K562 (cell line): ENCODE data around the gene ARHGEF25. TPM values are rescaled to one million over a fixed set of nuclear protein-coding genes. Genes with fewer than 3 reads are reported as not detected.

Experiments
- ATAC-seq: fragments of 200-7000 bp; cut with Tn5 transposase; 3 replicates; pipeline ENCODE4 v1.9.1; 2020; ENCODE audit warnings: moderate library complexity
- BruUV-seq: library from RNA; stranded (reverse); fragments of 400-500 nt; replicated peaks from 2 replicates; lab custom pipeline; 2021; lab: Mats Ljungman, UMichigan
- CTCF ChIA-PET: fragments of 300-600 bp; formaldehyde crosslinking; extraction: SDS; loops from one replicate; lab custom pipeline; 2021; ENCODE audit warnings: low intra/inter-chr PET ratio; lab: Yijun Ruan, JAX
- POLR2A ChIA-PET: fragments of 300-600, 350-650 bp; sonication (Branson Sonifier 250); formaldehyde crosslinking; extraction: SDS; loops from one replicate; lab custom pipeline; 2021; ENCODE audit warnings: antibody characterized with exemption, inconsistent platforms; lab: Yijun Ruan, JAX
- DNase-seq, 4 experiments: peaks; one replicate each; pipeline versions ENCODE4 v3.0.0 to v3.0.0-alpha.2; 2011 to 2018; ENCODE audit warnings: low spot score in 3 of 4, mixed read lengths in 3 of 4; ENCODE audit errors: extremely low read depth in 1 of 4
- FAIRE-seq: peaks from 2 replicates; lab custom pipeline; 2011; peaks lifted over from hg19 to GRCh38; lab: Jason Lieb, UNC
- H2AFZ ChIP-seq: 2 replicates; pipeline ENCODE4 v1.6.0; 2011; ENCODE audit warnings: low read depth, low read length, control low read depth, inconsistent platforms
- H3K27ac ChIP-seq: fragments of 200-600 bp; 3 replicates; pipeline ENCODE4 v1.8.0; 2011; ENCODE audit warnings: low read depth, mild to moderate bottlenecking, control low read depth, inconsistent platforms, low read length, moderate library complexity, mixed read lengths; ENCODE audit errors: extremely low read depth
- H3K27me3 ChIP-seq, 2 experiments: fragments of 300-600 bp in 1 of 2; 2 replicates in 1 of 2; 3 replicates in 1 of 2; pipeline versions ENCODE4 v1.6.0 to v1.8.0; 2011; ENCODE audit warnings: inconsistent platforms in 2 of 2, low read length in 2 of 2, mild to moderate bottlenecking in 1 of 2, mixed read lengths in 1 of 2, moderate library complexity in 1 of 2; ENCODE audit not compliant: control insufficient read depth in 2 of 2, insufficient read depth in 2 of 2
- H3K36me3 ChIP-seq: fragments of 300-600 bp; 3 replicates; pipeline ENCODE4 v1.8.0; 2011; ENCODE audit warnings: mild to moderate bottlenecking, low read length, inconsistent platforms; ENCODE audit not compliant: control insufficient read depth, insufficient read depth
- H3K4me1 ChIP-seq, 2 experiments: fragments of 200-600 bp in 1 of 2; replicated peaks in 1 of 2; 2 replicates in 1 of 2; 3 replicates in 1 of 2; pipeline versions ENCODE4 v1.5.1 to v1.8.0; 2011; ENCODE audit warnings: inconsistent platforms in 2 of 2, low read length in 2 of 2, mild to moderate bottlenecking in 1 of 2, mixed read lengths in 1 of 2, moderate library complexity in 1 of 2; ENCODE audit not compliant: control insufficient read depth in 2 of 2, insufficient read depth in 2 of 2
- H3K4me2 ChIP-seq: 2 replicates; pipeline ENCODE4 v1.6.1; 2011; ENCODE audit warnings: low read length, control low read depth, inconsistent platforms, mixed read lengths; ENCODE audit not compliant: insufficient read depth
- H3K4me3 ChIP-seq: fragments of 200-600 bp; sonication (generic), shearing (Covaris generic); 2 replicates; pipeline ENCODE4 v1.5.1; 2016; ENCODE audit warnings: control low read depth, inconsistent platforms
- H3K79me2 ChIP-seq: fragments of 200-600 bp; 3 replicates; pipeline ENCODE4 v1.8.0; 2011; ENCODE audit warnings: low read length, inconsistent platforms; ENCODE audit not compliant: control insufficient read depth, insufficient read depth
- H3K9ac ChIP-seq, 2 experiments: 2 replicates each; pipeline versions ENCODE4 v1.6.0 to v1.6.1; 2011; ENCODE audit warnings: low read depth in 2 of 2, low read length in 2 of 2, control low read depth in 1 of 2, inconsistent platforms in 1 of 2, mild to moderate bottlenecking in 1 of 2, mixed read lengths in 1 of 2; ENCODE audit not compliant: insufficient read depth in 1 of 2
- H3K9me1 ChIP-seq: one replicate; pipeline ENCODE4 v1.6.0; 2011; ENCODE audit warnings: inconsistent platforms, mild to moderate bottlenecking, low read length, moderate library complexity; ENCODE audit not compliant: control insufficient read depth, insufficient read depth
- H3K9me3 ChIP-seq: replicated peaks from 2 replicates; pipeline ENCODE4 v1.5.1; 2011; ENCODE audit warnings: low read depth, low read length, inconsistent platforms; ENCODE audit not compliant: control insufficient read depth, insufficient read depth
- H4K20me1 ChIP-seq: replicated peaks from 2 replicates; pipeline ENCODE4 v1.6.1; 2011; ENCODE audit warnings: low read length, inconsistent platforms, mixed read lengths; ENCODE audit not compliant: control insufficient read depth, insufficient read depth
- C11orf30 ChIP-seq: fragments of 450-650 bp; IDR thresholded peaks from 2 replicates; pipeline ENCODE4 v1.6.1; 2016; ENCODE audit warnings: low read depth, mild to moderate bottlenecking
- ESRRA ChIP-seq: fragments of 450-650 bp; IDR thresholded peaks from 2 replicates; pipeline ENCODE4 v1.6.1; 2014; ENCODE audit warnings: low read depth, mild to moderate bottlenecking, moderate library complexity, borderline replicate concordance
- GTF2F1 ChIP-seq: IDR thresholded peaks from 2 replicates; pipeline ENCODE4 v1.6.1; 2011; ENCODE audit warnings: low read depth, low read length, improper control_type of control experiment
- HMBOX1 ChIP-seq: sonication (generic); IDR thresholded peaks from 2 replicates; pipeline ENCODE4 v1.6.1; 2016
- HMG20A ChIP-seq: fragments of 450-650 bp; formaldehyde crosslinking; conservative IDR thresholded peaks from 2 replicates; pipeline ENCODE4 v1.4.0; 2020; ENCODE audit warnings: mild to moderate bottlenecking, mixed read lengths
- MAZ ChIP-seq, 2 experiments: fragments of 450-650 bp in 1 of 2; sonication (generic) in 1 of 2; formaldehyde crosslinking; IDR thresholded peaks in 1 of 2; conservative IDR thresholded peaks in 1 of 2; 2 replicates each; pipeline versions ENCODE4 v1.4.0 to v1.5.0; 2020; ENCODE audit warnings: mild to moderate bottlenecking in 1 of 2, missing genetic modification reagents in 1 of 2
- NCOA1 ChIP-seq: fragments of 450-650 bp; IDR thresholded peaks from 2 replicates; pipeline ENCODE4 v1.6.1; 2016; ENCODE audit warnings: low read depth
- SIN3A ChIP-seq, 2 experiments: fragments of 150-350 bp in 1 of 2; IDR thresholded peaks; 2 replicates each; pipeline ENCODE4 v1.6.1; 2011 to 2016; ENCODE audit warnings: borderline replicate concordance in 2 of 2, low read depth in 2 of 2, low read length in 2 of 2, mild to moderate bottlenecking in 2 of 2, moderate library complexity in 2 of 2; ENCODE audit not compliant: control insufficient read depth in 1 of 2
- SNRNP70 ChIP-seq: fragments of 200-400 bp; formaldehyde crosslinking; optimal IDR thresholded peaks from 2 replicates; pipeline ENCODE3; 2017; ENCODE audit warnings: low read depth, low read length
- SRSF7 ChIP-seq: fragments of 200-400 bp; formaldehyde crosslinking; optimal IDR thresholded peaks from 2 replicates; pipeline ENCODE3; 2017; ENCODE audit warnings: mild to moderate bottlenecking, low read depth, low read length
- TAF7 ChIP-seq: fragments of 450-650 bp; IDR thresholded peaks from 2 replicates; pipeline ENCODE4 v1.6.1; 2016; ENCODE audit warnings: missing genetic modification characterization, missing compliant biosample characterization
- ZBTB11 ChIP-seq, 3 experiments: fragments of 200-800 bp in 1 of 3; fragments of 250-450 bp in 1 of 3; fragments of 450-650 bp in 1 of 3; sonication (Bioruptor Pico) in 1 of 3; sonication (Bioruptor generic) in 1 of 3; formaldehyde crosslinking in 1 of 3; IDR thresholded peaks; 2 replicates each; pipeline versions ENCODE4 v1.6.1 to v1.8.0; 2016 to 2022; ENCODE audit warnings: mild to moderate bottlenecking in 2 of 3, missing genetic modification characterization in 2 of 3, missing compliant biosample characterization in 1 of 3, moderate library complexity in 1 of 3
- ZNF274 ChIP-seq: IDR thresholded peaks from 2 replicates; pipeline ENCODE4 v1.6.1; 2011; ENCODE audit warnings: low read depth, mild to moderate bottlenecking, low read length, moderate library complexity, borderline replicate concordance
- ZNF764 ChIP-seq: fragments of 250-450 bp; sonication (Bioruptor Pico); IDR thresholded peaks from 2 replicates; pipeline ENCODE4 v1.4.0; 2020; ENCODE audit warnings: low read depth, mild to moderate bottlenecking, moderate library complexity
- WGBS: fragments of 100-300 bp; shearing (Covaris generic); methylation state at CpG from one replicate; pipeline ENCODE4 v1.1.6; 2016; ENCODE audit warnings: low coverage, mixed read lengths; ENCODE audit not compliant: insufficient coverage; ENCODE audit errors: missing lambda C conversion rate; 5-methylcytosine and 5-hydroxymethylcytosine counted together
- in situ Hi-C: fragments of 300-500 bp; cut with MboI; formaldehyde crosslinking; loops from 4 replicates; pipeline ENCODE4 v1.15.0; 2018; ENCODE audit warnings: inconsistent platforms, mixed read lengths
- intact Hi-C: fragments of 100-400 bp; cut with micrococcal nuclease; formaldehyde crosslinking; loops from 2 replicates; pipeline ENCODE4 v1.14.2; 2022
- polyA plus RNA-seq, 8 experiments: library from polyadenylated mRNA; depleted of rRNA in 4 of 8; stranded (reverse) in 5 of 8; unstranded in 3 of 8; fragments of >200 nt; fragmentation: Nextera tagmentation in 2 of 8; fragmentation: Illumina TruSeq in 1 of 8; extraction: Ambion mirVana in 2 of 8; extraction: Trizol in 1 of 8; gene quantifications; 2 replicates each; pipeline versions ENCODE4 v1.2.1 to v1.2.3, GENCODE V29; 2011 to 2014; ENCODE audit warnings: inconsistent platforms in 1 of 8, missing spikeins in 1 of 8
- total RNA-seq, 7 experiments: library from RNA; depleted of rRNA in 6 of 7; stranded (reverse); fragments of >200 nt in 6 of 7; fragmentation: Illumina TruSeq in 2 of 7; extraction: Trizol in 2 of 7; gene quantifications; 2 replicates each; pipeline versions ENCODE4 v1.2.1 to v1.2.3, GENCODE V29; 2011 to 2021; ENCODE audit warnings: low replicate concordance in 1 of 7
- TF ChIP-seq, protein P1 (sequence below): fragments of 450-650 bp; IDR thresholded peaks from 2 replicates; pipeline ENCODE4 v1.7.1; 2018; ENCODE audit warnings: mild to moderate bottlenecking, low read depth; ENCODE audit not compliant: partially characterized antibody

Gene ARHGEF25
- total and polyA plus RNA-seq, 9 of the 15 experiments (the other 6 are each of a cell fraction or from before 2014, with no cell fraction given) = 0.13 to 17.3 (median 11.6) TPM

- Histone ChIP-seq H3K27ac (no peak overlapping the region), H3K4me3 (no peak overlapping the region), H3K9me3 (no peaks in the 10 kb centered on the region), H3K9me1 (peaks cover under 1% of the 10 kb centered on the region), H2AFZ (no peak overlapping the region), H3K4me2 (no peak overlapping the region), H4K20me1 (peaks cover 3% of the 10 kb centered on the region; the same call in 1 of the 2 replicates), H3K4me1 (no peaks in the 10 kb centered on the region; a peak in 2 of 5 replicates), H3K36me3 (peaks cover 80% of the 10 kb centered on the region), H3K9ac (no peak overlapping the region), H3K79me2 (no peaks in the 10 kb centered on the region), H3K27me3 (no peaks in the 10 kb centered on the region)
- DNase-seq (no peak), FAIRE-seq (no peak), ATAC-seq (no peak)
- ChIA-PET CTCF (interaction anchor here (4.6 kb wide), 1 partner anchor 40 kb away, joined by 36 read pairs; no protein-coding TSS in a partner anchor), POLR2A (interaction anchor here (0.7 to 0.9 kb wide), 2 partner anchors 44 to 77 kb away, joined by 3 read pairs; no protein-coding TSS in a partner anchor)
- intact Hi-C loops (loop anchor here (1.0 to 2.0 kb wide), 4 partner anchors 51 to 323 kb away; partner anchors contain the start of genes B4GALNT1 and MBD6), in situ Hi-C loops (no loop called here)
- no TSS peak for BruUV-seq
- WGBS = 83% methylated on average over 1 of the region's 1 CpG
- no peak for TF ChIP-seq HMG20A
- TF ChIP-seq, protein P1, sequence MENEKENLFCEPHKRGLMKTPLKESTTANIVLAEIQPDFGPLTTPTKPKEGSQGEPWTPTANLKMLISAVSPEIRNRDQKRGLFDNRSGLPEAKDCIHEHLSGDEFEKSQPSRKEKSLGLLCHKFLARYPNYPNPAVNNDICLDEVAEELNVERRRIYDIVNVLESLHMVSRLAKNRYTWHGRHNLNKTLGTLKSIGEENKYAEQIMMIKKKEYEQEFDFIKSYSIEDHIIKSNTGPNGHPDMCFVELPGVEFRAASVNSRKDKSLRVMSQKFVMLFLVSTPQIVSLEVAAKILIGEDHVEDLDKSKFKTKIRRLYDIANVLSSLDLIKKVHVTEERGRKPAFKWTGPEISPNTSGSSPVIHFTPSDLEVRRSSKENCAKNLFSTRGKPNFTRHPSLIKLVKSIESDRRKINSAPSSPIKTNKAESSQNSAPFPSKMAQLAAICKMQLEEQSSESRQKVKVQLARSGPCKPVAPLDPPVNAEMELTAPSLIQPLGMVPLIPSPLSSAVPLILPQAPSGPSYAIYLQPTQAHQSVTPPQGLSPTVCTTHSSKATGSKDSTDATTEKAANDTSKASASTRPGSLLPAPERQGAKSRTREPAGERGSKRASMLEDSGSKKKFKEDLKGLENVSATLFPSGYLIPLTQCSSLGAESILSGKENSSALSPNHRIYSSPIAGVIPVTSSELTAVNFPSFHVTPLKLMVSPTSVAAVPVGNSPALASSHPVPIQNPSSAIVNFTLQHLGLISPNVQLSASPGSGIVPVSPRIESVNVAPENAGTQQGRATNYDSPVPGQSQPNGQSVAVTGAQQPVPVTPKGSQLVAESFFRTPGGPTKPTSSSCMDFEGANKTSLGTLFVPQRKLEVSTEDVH = no peak
- no peak for TF ChIP-seq NCOA1
- TF ChIP-seq C11orf30 = no peak
- TF ChIP-seq MAZ (CRISPR knock-in tag; conservative IDR thresholded peaks at IDR 0.05 in 1 of 2, IDR thresholded peaks at IDR 0.05 in 1 of 2) = no peak
- TF ChIP-seq HMBOX1 = no peak
- no peak for TF ChIP-seq ZNF764 (CRISPR knock-in tag)
- TF ChIP-seq SNRNP70 = no peak
- no peak for TF ChIP-seq ZBTB11 (CRISPR knock-in tag; IDR thresholded peaks at IDR 0.05)
- TF ChIP-seq TAF7 (tag) = no peak
- no peak for TF ChIP-seq ZNF274
- no peak for TF ChIP-seq ESRRA
- no peak for TF ChIP-seq SIN3A (IDR thresholded peaks at IDR 0.05; ENCODE audit: borderline replicate concordance in 2 of 2, control insufficient read depth in 1 of 2, low read depth in 2 of 2, low read length in 2 of 2)
- no peak for TF ChIP-seq SRSF7
- TF ChIP-seq GTF2F1 = no peak
Observed at GRCh38 chr12:57581802-57582201, 29.4 kb upstream of the ARHGEF25 start.
